C4-2B (cell line): Measurements from ENCODE around the gene OR2T29.
"Not testable (repeated sequence)": the region's sequence is repeated elsewhere in the genome, so short reads cannot be mapped to it uniquely, and the experiment has no call there.

Source experiments
- H3K27ac ChIP-seq: fragments of 450-650 bp; 2 replicates; pipeline ENCODE4 v1.5.1; 2017
- CTCF ChIP-seq: fragments of 450-650 bp; conservative IDR thresholded peaks from 2 replicates; pipeline ENCODE4 v1.5.1; 2017; ENCODE audit warnings: mild to moderate bottlenecking
- ZFX ChIP-seq: fragments of 450-650 bp; IDR thresholded peaks from 2 replicates; pipeline ENCODE4 v1.6.1; 2017

The OR2T29 gene

GRCh38 chr1:248590055-248590454 is 27.5 kb upstream of the OR2T29 start:
- no peak overlapping the region for H3K27ac ChIP-seq
- TF ChIP-seq CTCF (no peak), ZFX (no peak)

GRCh38 chr1:248589334-248589733 is 26.8 kb upstream of the OR2T29 start:
- no peak overlapping the region for H3K27ac ChIP-seq
- TF ChIP-seq ZFX, result no peak
- no peak for TF ChIP-seq CTCF

GRCh38 chr1:248585266-248585665 is 22.7 kb upstream of the OR2T29 start:
- no peak for TF ChIP-seq CTCF
- no peak for TF ChIP-seq ZFX
- no peak overlapping the region for H3K27ac ChIP-seq

- TF ChIP-seq ZFX, result no peak
- H3K27ac ChIP-seq, result no peak overlapping the region
Measured at GRCh38 chr1:248576260-248576980, 13.8 kb upstream of the OR2T29 start.

- H3K27ac ChIP-seq, result not testable (repeated sequence)
Measured at GRCh38 chr1:248574657-248575056, 12.1 kb upstream of the OR2T29 start, which contains the start of gene OR2T34. Gene OR2T34 (minus strand): TSS chr1:248574757. CDS start chr1:248574757, 0 bp downstream.

GRCh38 chr1:248573856-248574255 is 11.3 kb upstream of the OR2T29 start:
- H3K27ac ChIP-seq, result not testable (repeated sequence)

GRCh38 chr1:248572049-248572448 is 9.5 kb upstream of the OR2T29 start:
- H3K27ac ChIP-seq, result not testable (repeated sequence)

GRCh38 chr1:248570811-248571210 is 8.2 kb upstream of the OR2T29 start:
- not testable (repeated sequence) for H3K27ac ChIP-seq

- H3K27ac ChIP-seq, result not testable (repeated sequence)
Measured at GRCh38 chr1:248569049-248569448, 6.5 kb upstream of the OR2T29 start.

GRCh38 chr1:248565530-248566373 is 3.2 kb upstream of the OR2T29 start:
- H3K27ac ChIP-seq, result not testable (repeated sequence)

- H3K27ac ChIP-seq, result not testable (repeated sequence)
Measured at GRCh38 chr1:248551027-248551426, 11.5 kb downstream of the OR2T29 start.

- H3K27ac ChIP-seq, result not testable (repeated sequence)
Measured at GRCh38 chr1:248547383-248547782, 15.2 kb downstream of the OR2T29 start.

- not testable (repeated sequence) for H3K27ac ChIP-seq
Measured at GRCh38 chr1:248537449-248537848, 25.1 kb downstream of the OR2T29 start.
